CD14-positive monocyte (primary cell): ENCODE measurements around the gene DUSP9. TPM values are rescaled to one million over a fixed set of nuclear protein-coding genes. Genes with fewer than 3 reads are reported as not detected.
A peak's percentile ranks its signal among the peaks of the same experiment; 100 is the strongest.

Experiments
- DNase-seq, 3 donors: peaks; one replicate each; pipeline ENCODE4 v3.0.0-alpha.2; 2011 to 2022
- H2AFZ ChIP-seq: 2 replicates; pipeline ENCODE4 v1.6.0; 2012; ENCODE audit warnings: mild to moderate bottlenecking, low read depth, low read length, inconsistent platforms; ENCODE audit not compliant: insufficient read depth, poor library complexity, severe bottlenecking
- H3K27ac ChIP-seq, 2 donors: 1 replicate in 1 of 2; 2 replicates in 1 of 2; pipeline ENCODE4 v1.5.1; 2012 to 2013; ENCODE audit warnings: low read length in 2 of 2, control low read depth in 1 of 2, inconsistent platforms in 1 of 2, low read depth in 1 of 2, mild to moderate bottlenecking in 1 of 2
- H3K27me3 ChIP-seq, 2 donors: one replicate each; pipeline versions ENCODE4 v1.6.0 to v1.6.1; 2011 to 2013; ENCODE audit warnings: low read length in 2 of 2; ENCODE audit not compliant: control insufficient read depth in 2 of 2, insufficient read depth in 2 of 2
- H3K36me3 ChIP-seq, 2 donors: replicated peaks in 1 of 2; 1 replicate in 1 of 2; 2 replicates in 1 of 2; pipeline versions ENCODE4 v1.5.1 to v1.6.1; 2012 to 2013; ENCODE audit warnings: low read length in 2 of 2, control low read depth in 1 of 2, inconsistent platforms in 1 of 2, mild to moderate bottlenecking in 1 of 2; ENCODE audit not compliant: insufficient read depth in 2 of 2, control insufficient read depth in 1 of 2
- H3K4me1 ChIP-seq, 2 donors: 1 replicate in 1 of 2; 2 replicates in 1 of 2; pipeline versions ENCODE4 v1.5.1 to v1.6.1; 2012 to 2013; ENCODE audit warnings: low read length in 2 of 2, control low read depth in 1 of 2, inconsistent platforms in 1 of 2, mild to moderate bottlenecking in 1 of 2, moderate library complexity in 1 of 2; ENCODE audit not compliant: insufficient read depth in 2 of 2, control insufficient read depth in 1 of 2
- H3K4me2 ChIP-seq: replicated peaks from 2 replicates; pipeline ENCODE3; 2012; ENCODE audit warnings: low read length, moderate library complexity, mild to moderate bottlenecking; ENCODE audit not compliant: poor library complexity, severe bottlenecking; ENCODE audit errors: extremely low read depth
- H3K4me3 ChIP-seq, 3 experiments: fragments of 200-600 bp in 1 of 3; sonication (generic) in 1 of 3; replicated peaks in 1 of 3; 1 replicate in 2 of 3; 2 replicates in 1 of 3; pipeline ENCODE4 v1.5.1; 2011 to 2013; ENCODE audit warnings: low read length in 3 of 3, mild to moderate bottlenecking in 3 of 3, control low read depth in 2 of 3, low read depth in 2 of 3, inconsistent platforms in 1 of 3, moderate library complexity in 1 of 3
- H3K79me2 ChIP-seq: 2 replicates; pipeline ENCODE4 v1.6.0; 2012; ENCODE audit warnings: mild to moderate bottlenecking, control low read depth, inconsistent platforms, low read length, moderate library complexity; ENCODE audit not compliant: insufficient read depth
- H3K9ac ChIP-seq: 2 replicates; pipeline ENCODE4 v1.6.0; 2017; ENCODE audit warnings: low read length, mild to moderate bottlenecking; ENCODE audit not compliant: insufficient read depth, poor library complexity, severe bottlenecking
- H3K9me3 ChIP-seq, 2 donors: replicated peaks in 1 of 2; 1 replicate in 1 of 2; 2 replicates in 1 of 2; pipeline versions ENCODE4 v1.5.1 to v1.6.1; 2012 to 2013; ENCODE audit warnings: low read length in 2 of 2, control low read depth in 1 of 2; ENCODE audit not compliant: control insufficient read depth in 1 of 2, insufficient read depth in 1 of 2
- H4K20me1 ChIP-seq: 2 replicates; pipeline ENCODE4 v1.6.0; 2012; ENCODE audit warnings: mild to moderate bottlenecking, low read length, control low read depth, moderate library complexity; ENCODE audit not compliant: insufficient read depth
- H3K27ac Mint-ChIP-seq, 7 donors: one replicate each; pipeline ENCODE4 v1.8.0; 2020; ENCODE audit warnings: mild to moderate bottlenecking in 7 of 7, mixed read lengths in 7 of 7, moderate library complexity in 6 of 7, inconsistent platforms in 2 of 7
- H3K27me3 Mint-ChIP-seq, 3 donors: one replicate each; pipeline ENCODE4 v1.8.0; 2021 to 2022; ENCODE audit warnings: low read depth in 3 of 3, mild to moderate bottlenecking in 3 of 3, mixed read lengths in 3 of 3, moderate library complexity in 3 of 3, inconsistent platforms in 1 of 3
- H3K36me3 Mint-ChIP-seq, 2 donors: one replicate each; pipeline ENCODE4 v1.8.0; 2020; ENCODE audit warnings: mixed read lengths in 2 of 2, inconsistent platforms in 1 of 2, mild to moderate bottlenecking in 1 of 2
- H3K4me1 Mint-ChIP-seq: one replicate; pipeline ENCODE4 v1.8.0; 2020; ENCODE audit warnings: mild to moderate bottlenecking, mixed read lengths
- H3K4me3 Mint-ChIP-seq, 2 donors: one replicate each; pipeline ENCODE4 v1.8.0; 2020; ENCODE audit warnings: mild to moderate bottlenecking in 2 of 2, mixed read lengths in 2 of 2, moderate library complexity in 1 of 2
- H3K9me3 Mint-ChIP-seq, 7 donors: one replicate each; pipeline ENCODE4 v1.8.0; 2020 to 2022; ENCODE audit warnings: mixed read lengths in 7 of 7, mild to moderate bottlenecking in 6 of 7, moderate library complexity in 6 of 7, inconsistent platforms in 2 of 7
- CTCF ChIP-seq: fragments of 200-600 bp; IDR thresholded peaks from one replicate; pipeline ENCODE4 v1.8.0; 2022; ENCODE audit warnings: antibody characterized with exemption, mild to moderate bottlenecking
- WGBS: methylation state at CpG from one replicate; pipeline ENCODE4 v1.1.5; 2013; ENCODE audit warnings: missing lambda C conversion rate; ENCODE audit not compliant: insufficient coverage; 5-methylcytosine and 5-hydroxymethylcytosine counted together
- intact Hi-C, 2 donors: fragments of 100-400 bp; cut with micrococcal nuclease; formaldehyde crosslinking; loops; one replicate each; pipeline versions ENCODE4 v1.15.0 to v1.15.1; 2023
- polyA plus RNA-seq, 3 donors: library from polyadenylated mRNA; depleted of rRNA in 1 of 3; unstranded in 2 of 3; stranded (reverse) in 1 of 3; fragments of 300-500 nt in 2 of 3; fragments of >200 nt in 1 of 3; fragmentation: Illumina TruSeq in 2 of 3; gene quantifications; 1 replicate in 2 of 3; 2 replicates in 1 of 3; pipeline ENCODE4 v1.2.3, GENCODE V29; 2012 to 2021

DUSP9 gene
- polyA plus RNA-seq, 3 donors = not detected

DNA sequence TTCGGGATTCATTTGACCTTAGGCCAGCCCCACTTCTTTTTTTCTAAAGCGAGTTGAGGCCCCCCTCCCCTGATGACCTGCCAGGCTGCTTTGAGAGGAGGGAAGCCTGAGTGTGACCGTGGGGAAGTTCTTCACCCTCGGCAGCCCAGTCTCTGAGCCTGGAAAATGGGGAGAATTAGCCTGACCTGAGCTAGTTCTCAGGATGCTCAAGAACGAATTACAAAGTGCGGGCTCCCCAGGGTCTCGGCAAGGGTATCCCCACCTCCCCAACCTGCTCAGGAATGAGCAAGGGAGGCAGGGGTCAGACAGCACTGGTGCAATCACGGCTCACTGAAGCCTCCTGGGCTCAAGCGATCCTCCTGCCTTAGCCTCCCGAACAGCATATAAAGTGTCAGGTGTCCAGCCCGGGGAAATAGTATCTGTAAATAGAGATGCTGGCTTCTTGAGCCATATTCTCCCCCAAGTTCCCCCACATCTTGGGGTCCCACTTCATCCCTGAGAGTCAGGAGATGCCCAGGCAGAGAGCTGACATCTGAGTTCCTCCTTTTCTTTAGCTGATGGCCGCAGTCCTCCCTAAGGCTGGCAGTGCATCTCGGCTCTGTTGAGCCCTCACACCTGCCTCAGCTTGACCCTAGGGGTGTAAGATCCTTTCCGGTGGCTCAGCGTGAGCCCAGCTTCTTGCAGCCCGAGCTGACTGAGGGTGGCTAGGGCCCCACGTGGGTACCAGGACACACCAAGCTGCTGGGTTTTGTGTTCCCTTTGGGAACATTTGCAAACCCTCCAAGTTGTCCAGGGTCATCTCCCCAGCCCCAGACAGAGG, 1.6 kb downstream of the DUSP9 start:
- Histone ChIP-seq H3K79me2 (no peaks in the 10 kb centered on the region), H2AFZ (no peak overlapping the region), H3K36me3 (no peaks in the 10 kb centered on the region), H3K4me3 (no peak overlapping the region), H3K27ac (no peak overlapping the region), H4K20me1 (no peaks in the 10 kb centered on the region), H3K4me2 (no peak overlapping the region), H3K9me3 (peaks cover 0 to 9% of the 10 kb centered on the region in 2 donors), H3K9ac (no peak overlapping the region), H3K4me1 (peaks cover 0 to 5% of the 10 kb centered on the region in 2 donors), H3K27me3 (peaks cover 14 to 47% of the 10 kb centered on the region in 2 donors)
- Mint-ChIP-seq H3K4me3 (peak overlapping the region in 1 of 2 donors; percentile 21), H3K27me3 (peaks cover 35 to 51% (median 43%) of the 10 kb centered on the region in 3 donors), H3K36me3 (no peaks in the 10 kb centered on the region), H3K9me3 (peaks cover 0 to 25% (median 2%) of the 10 kb centered on the region in 7 donors), H3K27ac (no peak overlapping the region), H3K4me1 (peaks cover 2% of the 10 kb centered on the region)
- DNase-seq = no peak
- no peak for TF ChIP-seq CTCF
- 92% methylated on average over 5 of the region's 17 CpGs for WGBS
- intact Hi-C loops = no loop called here

GRCh38 chrX:153649178-153649914, 2.3 kb downstream of the DUSP9 start:
- no peak overlapping the region for H3K27ac ChIP-seq
- no peak overlapping the region for H3K27ac Mint-ChIP-seq
- no peak overlapping the region for H2AFZ ChIP-seq
- H3K9me3 ChIP-seq = peaks cover 0 to 9% of the 10 kb centered on the region in 2 donors
- peak; percentile 6 to 30 (median 11) for DNase-seq
- no peaks in the 10 kb centered on the region for H3K36me3 Mint-ChIP-seq
- H3K4me1 ChIP-seq = peaks cover 0 to 2% of the 10 kb centered on the region in 2 donors
- no peak overlapping the region for H3K4me3 ChIP-seq
- H3K4me2 ChIP-seq = no peak overlapping the region
- no peak overlapping the region for H3K9ac ChIP-seq
- peaks cover 31 to 46% (median 40%) of the 10 kb centered on the region in 3 donors for H3K27me3 Mint-ChIP-seq
- 69% methylated on average over 9 of the region's 26 CpGs for WGBS
- H3K36me3 ChIP-seq = no peaks in the 10 kb centered on the region
- intact Hi-C loops = no loop called here
- H3K4me1 Mint-ChIP-seq = no peaks in the 10 kb centered on the region
- peak overlapping the region in 1 of 2 donors; percentile 21 for H3K4me3 Mint-ChIP-seq
- H4K20me1 ChIP-seq = no peaks in the 10 kb centered on the region
- peaks cover 0 to 26% (median 7%) of the 10 kb centered on the region in 7 donors for H3K9me3 Mint-ChIP-seq
- H3K79me2 ChIP-seq = no peaks in the 10 kb centered on the region
- peaks cover 14 to 44% of the 10 kb centered on the region in 2 donors for H3K27me3 ChIP-seq
- peak; percentile 31 for TF ChIP-seq CTCF
